HepG2 (cell line): Measurements from ENCODE around the gene LTK. TPM values are rescaled to one million over a fixed set of nuclear protein-coding genes. Genes with fewer than 3 reads are reported as not detected.

Experiments used
- ATAD3A ChIP-seq: sonication (generic); formaldehyde crosslinking; IDR thresholded peaks from 2 replicates; pipeline ENCODE4 v1.4.0; 2020; ENCODE audit warnings: missing genetic modification reagents
- CAMTA2 ChIP-seq: sonication (generic); formaldehyde crosslinking; IDR thresholded peaks from 2 replicates; pipeline ENCODE4 v1.4.0; 2020; ENCODE audit warnings: mild to moderate bottlenecking, missing genetic modification reagents, borderline replicate concordance
- FOSL1 ChIP-seq: sonication (generic); formaldehyde crosslinking; IDR thresholded peaks from 2 replicates; pipeline ENCODE4 v1.9.0; 2021; ENCODE audit warnings: missing genetic modification reagents, borderline replicate concordance
- KLF15 ChIP-seq: sonication (generic); formaldehyde crosslinking; IDR thresholded peaks from 2 replicates; pipeline ENCODE4 v1.8.1; 2023; ENCODE audit warnings: borderline replicate concordance, mild to moderate bottlenecking, inconsistent platforms, missing genetic modification reagents, mixed read lengths
- NAIF1 ChIP-seq: sonication (generic); formaldehyde crosslinking; IDR thresholded peaks from 2 replicates; pipeline ENCODE4 v1.5.0; 2020; ENCODE audit warnings: mild to moderate bottlenecking, missing genetic modification reagents, borderline replicate concordance
- NFE2L1 ChIP-seq: sonication (generic); formaldehyde crosslinking; IDR thresholded peaks from 2 replicates; pipeline ENCODE4 v1.4.0; 2020; ENCODE audit warnings: missing genetic modification reagents, mild to moderate bottlenecking, borderline replicate concordance
- NFYC ChIP-seq: IDR thresholded peaks from 2 replicates; pipeline ENCODE4 v1.6.1; 2016; ENCODE audit warnings: missing genetic modification reagents, missing compliant biosample characterization
- NR1H2 ChIP-seq: sonication (generic); formaldehyde crosslinking; IDR thresholded peaks from 2 replicates; pipeline ENCODE4 v1.8.1; 2022; ENCODE audit warnings: low read depth, missing genetic modification reagents, borderline replicate concordance
- SRSF1 ChIP-seq: fragments of 200-400 bp; formaldehyde crosslinking; optimal IDR thresholded peaks from 2 replicates; pipeline ENCODE3; 2017; ENCODE audit warnings: mild to moderate bottlenecking, low read depth, low read length, moderate library complexity
- SYNCRIP ChIP-seq: fragments of 200-400 bp; formaldehyde crosslinking; IDR thresholded peaks from 2 replicates; pipeline ENCODE4 v1.6.1; 2018; ENCODE audit warnings: mild to moderate bottlenecking, low read depth, low read length; ENCODE audit not compliant: insufficient read depth
- TBX3 ChIP-seq: fragments of 450-650 bp; IDR thresholded peaks from 2 replicates; pipeline ENCODE4 v1.6.1; 2017; ENCODE audit warnings: antibody characterized with exemption, mild to moderate bottlenecking, inconsistent platforms, borderline replicate concordance
- THAP7 ChIP-seq: sonication (generic); formaldehyde crosslinking; IDR thresholded peaks from 2 replicates; pipeline ENCODE4 v1.8.1; 2023; ENCODE audit warnings: mild to moderate bottlenecking, missing genetic modification reagents
- ZBTB34 ChIP-seq: sonication (generic); formaldehyde crosslinking; IDR thresholded peaks from 2 replicates; pipeline ENCODE4 v1.8.0; 2022; ENCODE audit warnings: mild to moderate bottlenecking, missing genetic modification reagents
- ZBTB38 ChIP-seq: sonication (generic); formaldehyde crosslinking; IDR thresholded peaks from 2 replicates; pipeline ENCODE4 v1.5.1; 2020; ENCODE audit warnings: mild to moderate bottlenecking, missing genetic modification reagents
- ZFP82 ChIP-seq: sonication (generic); formaldehyde crosslinking; IDR thresholded peaks from 2 replicates; pipeline ENCODE4 v1.5.1; 2020; ENCODE audit warnings: mild to moderate bottlenecking, missing genetic modification reagents, borderline replicate concordance
- ZNF3 ChIP-seq: IDR thresholded peaks from 2 replicates; pipeline ENCODE4 v1.7.0; 2017; ENCODE audit warnings: inconsistent platforms
- ZNF329 ChIP-seq: sonication (generic); formaldehyde crosslinking; IDR thresholded peaks from 2 replicates; pipeline ENCODE4 v1.9.0; 2021; ENCODE audit warnings: low read depth, mild to moderate bottlenecking, missing genetic modification reagents
- ZNF496 ChIP-seq: sonication (generic); formaldehyde crosslinking; IDR thresholded peaks from 2 replicates; pipeline ENCODE4 v1.8.1; 2023; ENCODE audit warnings: mild to moderate bottlenecking, moderate library complexity, missing genetic modification reagents; ENCODE audit not compliant: insufficient replicate concordance
- ZNF724P ChIP-seq: sonication (generic); formaldehyde crosslinking; IDR thresholded peaks from 2 replicates; pipeline ENCODE4 v1.8.0; 2022; ENCODE audit warnings: missing genetic modification reagents, borderline replicate concordance
- ZNF777 ChIP-seq: sonication (generic); formaldehyde crosslinking; IDR thresholded peaks from 2 replicates; pipeline ENCODE4 v1.4.0; 2020; ENCODE audit warnings: missing genetic modification reagents
- ZNF878 ChIP-seq: sonication (generic); formaldehyde crosslinking; IDR thresholded peaks from 2 replicates; pipeline ENCODE4 v1.8.1; 2023; ENCODE audit warnings: mild to moderate bottlenecking, missing genetic modification reagents, moderate library complexity
- ZNF891 ChIP-seq: sonication (generic); formaldehyde crosslinking; IDR thresholded peaks from 2 replicates; pipeline ENCODE4 v1.5.0; 2020; ENCODE audit warnings: mild to moderate bottlenecking, missing genetic modification reagents
- polyA plus RNA-seq, 8 experiments: library from polyadenylated mRNA; depleted of rRNA in 3 of 8; stranded (reverse) in 7 of 8; unstranded in 1 of 8; fragments of >200 nt; fragmentation: Illumina TruSeq in 4 of 8; extraction: Trizol in 4 of 8; gene quantifications; 2 replicates each; pipeline versions ENCODE4 v1.2.1 to v1.2.3, GENCODE V29; 2011 to 2016; ENCODE audit warnings: low read depth in 4 of 8, missing spikeins in 1 of 8, mixed read lengths in 1 of 8; ENCODE audit not compliant: insufficient read depth in 1 of 8
- total RNA-seq, 5 experiments: library from RNA; depleted of rRNA; stranded (reverse); fragments of >200 nt; fragmentation: Illumina TruSeq; extraction: Trizol; gene quantifications; 2 replicates each; pipeline ENCODE4 v1.2.3, GENCODE V29; 2016; ENCODE audit warnings: low read depth in 1 of 5
- TF ChIP-seq, protein P1 (sequence below): sonication (generic); formaldehyde crosslinking; IDR thresholded peaks from 2 replicates; pipeline ENCODE4 v1.4.0; 2020; ENCODE audit warnings: low read depth, missing genetic modification reagents
- TF ChIP-seq, protein P2 (sequence below): sonication (generic); formaldehyde crosslinking; IDR thresholded peaks from 2 replicates; pipeline ENCODE4 v1.4.0; 2020; ENCODE audit warnings: mild to moderate bottlenecking, missing genetic modification reagents

LTK gene
- total and polyA plus RNA-seq, 2 of the 13 experiments (the other 11 are each of a cell fraction or from before 2014, with no cell fraction given), result 0.01 TPM; not detected in 1

GRCh38 chr15:41494190-41494921 is 19.3 kb downstream of the LTK start (continued):
- TF ChIP-seq, protein P1, sequence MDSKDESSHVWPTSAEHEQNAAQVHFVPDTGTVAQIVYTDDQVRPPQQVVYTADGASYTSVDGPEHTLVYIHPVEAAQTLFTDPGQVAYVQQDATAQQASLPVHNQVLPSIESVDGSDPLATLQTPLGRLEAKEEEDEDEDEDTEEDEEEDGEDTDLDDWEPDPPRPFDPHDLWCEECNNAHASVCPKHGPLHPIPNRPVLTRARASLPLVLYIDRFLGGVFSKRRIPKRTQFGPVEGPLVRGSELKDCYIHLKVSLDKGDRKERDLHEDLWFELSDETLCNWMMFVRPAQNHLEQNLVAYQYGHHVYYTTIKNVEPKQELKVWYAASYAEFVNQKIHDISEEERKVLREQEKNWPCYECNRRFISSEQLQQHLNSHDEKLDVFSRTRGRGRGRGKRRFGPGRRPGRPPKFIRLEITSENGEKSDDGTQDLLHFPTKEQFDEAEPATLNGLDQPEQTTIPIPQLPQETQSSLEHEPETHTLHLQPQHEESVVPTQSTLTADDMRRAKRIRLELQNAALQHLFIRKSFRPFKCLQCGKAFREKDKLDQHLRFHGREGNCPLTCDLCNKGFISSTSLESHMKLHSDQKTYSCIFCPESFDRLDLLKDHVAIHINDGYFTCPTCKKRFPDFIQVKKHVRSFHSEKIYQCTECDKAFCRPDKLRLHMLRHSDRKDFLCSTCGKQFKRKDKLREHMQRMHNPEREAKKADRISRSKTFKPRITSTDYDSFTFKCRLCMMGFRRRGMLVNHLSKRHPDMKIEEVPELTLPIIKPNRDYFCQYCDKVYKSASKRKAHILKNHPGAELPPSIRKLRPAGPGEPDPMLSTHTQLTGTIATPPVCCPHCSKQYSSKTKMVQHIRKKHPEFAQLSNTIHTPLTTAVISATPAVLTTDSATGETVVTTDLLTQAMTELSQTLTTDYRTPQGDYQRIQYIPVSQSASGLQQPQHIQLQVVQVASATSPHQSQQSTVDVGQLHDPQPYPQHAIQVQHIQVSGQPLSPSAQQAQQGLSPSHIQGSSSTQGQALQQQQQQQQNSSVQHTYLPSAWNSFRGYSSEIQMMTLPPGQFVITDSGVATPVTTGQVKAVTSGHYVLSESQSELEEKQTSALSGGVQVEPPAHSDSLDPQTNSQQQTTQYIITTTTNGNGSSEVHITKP (CRISPR knock-in tag), result no peak
- TF ChIP-seq FOSL1 (no peak; the same call in 1 of the 2 replicates), NFE2L1 (CRISPR knock-in tag) (no peak), TBX3 (no peak), KLF15 (CRISPR knock-in tag) (no peak), SYNCRIP (no peak), SRSF1 (no peak), ZNF891 (no peak; the same call in 1 of the 2 replicates), ZNF3 (no peak), CAMTA2 (CRISPR knock-in tag) (no peak), ZNF496 (CRISPR knock-in tag) (no peak), NAIF1 (CRISPR knock-in tag) (no peak), ZBTB38 (peak; percentile 21; the same call in 1 of the 2 replicates), ATAD3A (CRISPR knock-in tag) (0 out of 2 replicates have a peak, but pooled peaks have one; percentile 16), ZFP82 (CRISPR knock-in tag) (no peak), NFYC (CRISPR knock-in tag) (no peak), ZNF878 (CRISPR knock-in tag) (no peak), ZBTB34 (0 out of 2 replicates have a peak, but pooled peaks have one; percentile 50), ZNF724P (peak; percentile 67; the same call in 1 of the 2 replicates), NR1H2 (CRISPR knock-in tag) (0 out of 2 replicates have a peak, but pooled peaks have one; percentile 64), THAP7 (no peak), ZNF329 (CRISPR knock-in tag) (no peak; the same call in 1 of the 2 replicates), ZNF777 (CRISPR knock-in tag) (peak; percentile 80)
- TF ChIP-seq, protein P2, sequence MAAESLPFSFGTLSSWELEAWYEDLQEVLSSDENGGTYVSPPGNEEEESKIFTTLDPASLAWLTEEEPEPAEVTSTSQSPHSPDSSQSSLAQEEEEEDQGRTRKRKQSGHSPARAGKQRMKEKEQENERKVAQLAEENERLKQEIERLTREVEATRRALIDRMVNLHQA (CRISPR knock-in tag), result no peak
